HepG2 (cell line): ENCODE data around the gene MARCHF6.

Source experiments
- ATF3 ChIP-seq: sonication (generic); formaldehyde crosslinking; IDR thresholded peaks from 2 replicates; pipeline ENCODE4 v1.4.0; 2020; ENCODE audit warnings: missing genetic modification reagents
- DNMT3B ChIP-seq: conservative IDR thresholded peaks from 2 replicates; pipeline ENCODE4 v1.6.1; 2016; ENCODE audit warnings: missing biosample characterization, control low read depth
- E2F1 ChIP-seq: sonication (generic); formaldehyde crosslinking; IDR thresholded peaks from 2 replicates; pipeline ENCODE4 v1.5.0; 2020; ENCODE audit warnings: missing genetic modification reagents
- JUND ChIP-seq: sonication (generic); formaldehyde crosslinking; IDR thresholded peaks from 2 replicates; pipeline ENCODE4 v1.8.0; 2022; ENCODE audit warnings: mild to moderate bottlenecking, missing genetic modification reagents
- NONO ChIP-seq, 2 experiments: fragments of 450-650 bp in 1 of 2; sonication (generic) in 1 of 2; formaldehyde crosslinking in 1 of 2; IDR thresholded peaks in 1 of 2; conservative IDR thresholded peaks in 1 of 2; 2 replicates each; pipeline versions ENCODE4 v1.6.1 to v1.8.0; 2017 to 2022; ENCODE audit warnings: mild to moderate bottlenecking in 1 of 2, missing genetic modification reagents in 1 of 2, moderate library complexity in 1 of 2
- NR1H2 ChIP-seq: sonication (generic); formaldehyde crosslinking; IDR thresholded peaks from 2 replicates; pipeline ENCODE4 v1.8.1; 2022; ENCODE audit warnings: low read depth, missing genetic modification reagents, borderline replicate concordance
- POLR2A ChIP-seq, 2 experiments: IDR thresholded peaks; 2 replicates each; pipeline ENCODE4 v1.6.1; 2011; ENCODE audit warnings: low read depth in 2 of 2, low read length in 2 of 2, mild to moderate bottlenecking in 1 of 2, moderate library complexity in 1 of 2; ENCODE audit not compliant: insufficient read depth in 1 of 2
- REST ChIP-seq, 2 experiments: IDR thresholded peaks; 2 replicates each; pipeline ENCODE4 v1.6.1; 2011 to 2012; ENCODE audit warnings: low read length in 2 of 2, borderline replicate concordance in 1 of 2, low read depth in 1 of 2, mild to moderate bottlenecking in 1 of 2, moderate library complexity in 1 of 2
- SMAD1 ChIP-seq: sonication (generic); formaldehyde crosslinking; IDR thresholded peaks from 2 replicates; pipeline ENCODE4 v1.4.0; 2020; ENCODE audit warnings: missing genetic modification reagents, low read depth, mild to moderate bottlenecking, borderline replicate concordance
- SMAD9 ChIP-seq: sonication (generic); formaldehyde crosslinking; IDR thresholded peaks from 2 replicates; pipeline ENCODE4 v1.5.1; 2020; ENCODE audit warnings: mild to moderate bottlenecking, missing genetic modification reagents
- SP1 ChIP-seq, 2 experiments: fragments of 450-650 bp in 1 of 2; sonication (generic) in 1 of 2; formaldehyde crosslinking in 1 of 2; IDR thresholded peaks; 2 replicates each; pipeline versions ENCODE4 v1.4.0 to v1.6.1; 2016 to 2020; ENCODE audit warnings: missing genetic modification reagents in 1 of 2
- SRSF9 ChIP-seq: fragments of 200-400 bp; formaldehyde crosslinking; IDR thresholded peaks from 2 replicates; pipeline ENCODE4 v1.6.1; 2018; ENCODE audit warnings: borderline replicate concordance, mild to moderate bottlenecking, low read depth, low read length; ENCODE audit not compliant: insufficient read depth, poor library complexity, severe bottlenecking
- ZNF232 ChIP-seq: sonication (generic); formaldehyde crosslinking; IDR thresholded peaks from 2 replicates; pipeline ENCODE4 v1.4.0; 2020; ENCODE audit warnings: missing genetic modification reagents, borderline replicate concordance
- ZNF446 ChIP-seq: sonication (generic); formaldehyde crosslinking; IDR thresholded peaks from 2 replicates; pipeline ENCODE4 v1.5.0; 2020; ENCODE audit warnings: mild to moderate bottlenecking, missing genetic modification reagents

- no peak for TF ChIP-seq SMAD1 (CRISPR knock-in tag)
- TF ChIP-seq JUND, result no peak
- no peak for TF ChIP-seq NR1H2
- no peak for TF ChIP-seq ATF3 (CRISPR knock-in tag)
- no peak for TF ChIP-seq NONO (IDR thresholded peaks at IDR 0.05)
- TF ChIP-seq NONO (CRISPR knock-in tag; conservative IDR thresholded peaks at IDR 0.05), result no peak
- no peak for TF ChIP-seq SP1 (IDR thresholded peaks at IDR 0.05)
- TF ChIP-seq SP1 (CRISPR knock-in tag; IDR thresholded peaks at IDR 0.05), result no peak
- TF ChIP-seq E2F1 (CRISPR knock-in tag), result no peak
- TF ChIP-seq DNMT3B (CRISPR knock-in tag), result no peak
- TF ChIP-seq REST (IDR thresholded peaks at IDR 0.05; ENCODE audit: borderline replicate concordance in 1 of 2, low read depth in 1 of 2, low read length in 2 of 2), result no peak
- no peak for TF ChIP-seq POLR2A (IDR thresholded peaks at IDR 0.05; ENCODE audit: insufficient read depth in 1 of 2, low read depth in 2 of 2, low read length in 2 of 2)
- TF ChIP-seq ZNF446 (CRISPR knock-in tag), result no peak
- TF ChIP-seq SRSF9, result no peak
- no peak for TF ChIP-seq SMAD9 (CRISPR knock-in tag)
- no peak for TF ChIP-seq ZNF232 (CRISPR knock-in tag)
Observed at GRCh38 chr5:10391130-10391529, 37.6 kb downstream of the MARCHF6 start.
